NOMO-1 treated with dmso at 0.1 percent for 144 hours (cell line): ENCODE data around the gene GPATCH4.
"Not testable (repeated sequence)": the region's sequence is repeated elsewhere in the genome, so short reads cannot be mapped to it uniquely, and the experiment has no call there.

Source experiments
- DNase-seq: peaks from one replicate; lab custom pipeline; 2025; ENCODE audit not compliant: unreplicated experiment; lab: John Stamatoyannopoulos, UW

GPATCH4 gene

GRCh38 chr1:156598731-156599432, 2.4 kb downstream of the GPATCH4 start:
- DNase-seq, result no peak

- DNase-seq, result no peak
Measured at GRCh38 chr1:156598125-156598524, 3.2 kb downstream of the GPATCH4 start.

GRCh38 chr1:156596426-156596825, 4.9 kb downstream of the GPATCH4 start:
- DNase-seq, result no peak

- no peak for DNase-seq
Measured at GRCh38 chr1:156595016-156595415, 6.3 kb downstream of the GPATCH4 start.

DNA sequence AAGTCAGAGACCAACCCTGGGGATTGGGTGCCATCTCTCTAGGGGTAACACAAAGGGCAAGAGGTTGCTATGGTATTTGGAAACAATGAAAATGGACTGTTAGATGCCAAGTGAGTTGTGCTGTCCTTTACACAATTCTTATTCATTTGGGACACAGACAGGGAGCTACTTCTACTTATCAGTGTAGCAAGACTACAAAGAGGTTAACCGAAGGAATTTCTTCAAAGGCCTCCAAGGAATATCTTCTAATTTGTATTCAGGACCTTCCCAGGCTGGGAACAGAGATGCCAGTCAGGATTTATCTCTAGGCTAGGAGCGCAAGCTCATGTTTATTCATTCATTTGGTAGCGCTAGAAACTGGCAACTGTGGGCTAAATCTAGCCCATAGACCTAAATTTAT, 7.1 kb downstream of the GPATCH4 start:
- no peak for DNase-seq

DNA sequence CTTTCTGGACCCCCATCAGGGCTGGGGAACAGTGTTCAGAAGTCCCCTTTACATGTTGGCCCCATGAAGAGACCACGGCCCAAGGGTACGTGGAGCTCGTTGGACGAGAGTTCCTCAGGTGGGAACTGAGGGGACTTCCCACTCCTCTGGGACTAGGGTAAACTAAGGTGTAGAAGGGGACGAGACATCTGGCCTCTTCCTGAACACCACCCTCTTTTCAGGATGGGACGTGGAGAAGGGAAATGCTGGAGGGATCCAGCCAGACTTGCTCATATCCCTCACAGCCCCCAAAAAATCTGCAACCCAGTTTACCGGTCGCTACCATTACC, 7.7 kb downstream of the GPATCH4 start:
- DNase-seq, result no peak

DNA sequence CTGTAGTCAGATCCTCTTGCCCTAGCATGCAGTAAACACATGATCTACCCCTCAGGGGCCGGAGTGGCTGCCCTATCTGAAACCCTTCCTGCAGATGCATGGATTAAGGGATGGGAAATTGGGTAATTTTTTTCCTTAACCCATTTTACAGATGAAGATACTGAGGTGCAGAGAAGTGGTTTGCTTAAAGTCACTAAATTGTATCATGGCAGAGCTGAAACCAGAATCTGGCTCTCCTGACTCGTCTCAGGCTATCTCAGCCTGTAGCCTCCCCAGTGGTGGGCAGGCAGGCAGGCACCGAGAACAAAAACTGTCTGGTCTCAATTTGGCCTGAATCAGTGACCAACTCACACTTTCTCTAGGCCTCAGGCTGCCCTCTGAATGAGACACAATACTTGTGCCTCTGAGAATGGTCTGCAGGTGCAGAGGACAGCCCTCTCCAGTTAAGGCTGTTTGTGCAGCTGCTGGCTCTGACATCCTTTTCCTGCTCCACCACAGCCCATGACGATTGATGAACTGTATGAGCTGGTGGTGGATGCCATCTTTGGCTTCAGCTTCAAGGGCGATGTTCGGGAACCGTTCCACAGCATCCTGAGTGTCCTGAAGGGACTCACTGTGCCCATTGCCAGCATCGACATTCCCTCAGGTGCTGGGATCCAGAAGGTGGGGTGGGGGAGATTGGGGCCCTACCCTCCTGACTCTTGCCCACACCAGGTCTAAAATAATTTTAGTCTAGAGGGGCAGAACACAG, 8.2 kb downstream of the GPATCH4 start:
- DNase-seq, result no peak

DNA sequence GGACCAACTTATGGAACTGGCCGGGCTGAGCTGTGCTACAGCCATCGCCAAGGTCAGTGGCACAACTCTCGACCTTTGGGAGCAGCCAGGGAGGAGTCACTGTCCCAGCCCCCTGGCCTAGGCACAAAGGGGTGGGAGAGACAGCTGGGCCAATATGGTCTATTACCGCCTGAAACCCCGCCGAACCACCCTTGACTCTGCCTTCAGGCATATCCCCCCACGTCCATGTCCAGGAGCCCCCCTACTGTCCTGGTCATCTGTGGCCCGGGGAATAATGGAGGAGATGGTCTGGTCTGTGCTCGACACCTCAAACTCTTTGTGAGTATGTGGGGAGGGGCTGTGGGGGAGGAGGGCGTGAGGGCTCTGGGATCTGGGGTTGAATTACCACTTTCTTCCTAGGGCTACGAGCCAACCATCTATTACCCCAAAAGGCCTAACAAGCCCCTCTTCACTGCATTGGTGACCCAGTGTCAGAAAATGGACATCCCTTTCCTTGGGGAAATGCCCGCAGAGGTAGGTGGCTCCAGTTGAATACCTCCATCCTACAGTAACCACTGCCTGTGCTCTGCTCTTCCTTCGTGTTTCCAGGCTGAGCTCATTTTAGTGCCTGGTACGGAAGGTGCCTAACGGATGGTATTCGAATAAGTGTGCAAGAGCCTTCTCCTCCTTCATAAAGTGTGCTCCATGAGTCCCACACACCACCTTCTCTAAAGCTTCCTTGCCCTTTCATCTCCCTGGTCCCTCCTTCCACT, 8.9 kb downstream of the GPATCH4 start:
- DNase-seq, result no peak

GRCh38 chr1:156591432-156592157, 9.7 kb downstream of the GPATCH4 start, which contains the start of gene NAXE:
Gene NAXE (plus strand): TSS chr1:156591776. CDS start chr1:156591805, 29 bp downstream.
- no peak for DNase-seq

- peak; percentile 17 for DNase-seq
Measured at GRCh38 chr1:156591181-156591431, 10.2 kb downstream of the GPATCH4 start.

- no peak for DNase-seq
Measured at GRCh38 chr1:156590326-156591180, 10.7 kb downstream of the GPATCH4 start.

DNA sequence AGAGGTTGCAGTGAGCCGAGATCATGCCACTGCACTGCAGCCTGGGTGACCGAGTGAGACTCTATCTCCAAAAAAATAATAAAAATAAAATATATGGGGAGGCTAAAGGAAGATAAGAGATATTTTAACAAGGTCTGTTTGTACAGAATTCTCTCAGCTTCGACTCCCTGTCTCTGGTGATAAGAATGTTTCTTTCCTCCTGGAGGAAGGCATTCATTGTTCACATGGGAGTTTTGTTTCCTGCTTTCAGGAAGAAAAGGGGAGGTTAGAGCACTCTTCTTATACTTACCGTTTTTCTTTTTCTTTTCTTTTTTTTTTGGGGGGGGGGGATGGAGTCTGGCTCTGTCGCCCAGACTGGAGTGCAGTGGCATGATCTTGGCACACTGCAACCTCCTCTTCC, 11.7 kb downstream of the GPATCH4 start:
- DNase-seq, result no peak

GRCh38 chr1:156587927-156588326, 13.4 kb downstream of the GPATCH4 start:
- not testable (repeated sequence) for DNase-seq

GRCh38 chr1:156586892-156587477, 14.3 kb downstream of the GPATCH4 start:
- DNase-seq, result no peak

DNA sequence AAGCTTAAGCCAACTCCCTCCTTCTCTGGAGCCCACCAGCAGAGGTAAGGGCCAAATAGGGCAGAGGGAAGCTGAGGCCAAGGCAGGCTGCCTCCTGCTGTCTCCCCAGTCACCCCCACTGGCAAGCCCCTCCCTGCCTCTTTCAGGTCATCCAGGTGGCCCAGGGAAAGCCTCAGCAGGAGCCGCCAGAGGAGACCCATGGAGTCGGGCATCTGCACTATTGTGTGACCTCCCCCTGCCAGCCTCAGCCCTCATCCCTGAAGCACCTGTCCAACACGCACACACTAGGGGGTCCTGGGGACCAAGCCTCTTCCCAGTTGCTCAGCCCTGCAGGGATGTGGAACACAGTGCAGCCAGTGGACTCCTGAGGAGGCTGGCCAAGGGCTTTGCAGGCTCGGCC, 15.0 kb downstream of the GPATCH4 start:
- DNase-seq, result no peak

DNA sequence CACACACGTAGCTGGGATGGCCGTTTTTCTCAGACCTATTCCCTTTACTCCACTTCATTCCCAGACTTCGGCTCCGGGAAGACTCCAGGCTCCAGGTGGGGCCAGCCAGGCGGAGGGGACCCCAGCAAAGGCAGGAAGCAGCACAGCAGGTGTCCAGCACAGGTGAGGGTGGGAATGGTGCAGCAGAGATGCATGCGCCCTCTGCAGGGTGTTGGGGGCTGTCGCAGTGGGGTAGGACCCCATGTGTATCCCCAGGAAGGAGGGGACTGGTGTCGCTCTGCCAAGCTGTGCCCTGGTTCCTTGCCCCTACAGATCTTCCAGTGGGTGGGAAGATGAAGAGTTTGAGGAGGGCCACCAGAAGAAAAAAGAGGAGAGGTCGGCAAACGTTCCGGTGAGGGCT, 16.5 kb downstream of the GPATCH4 start:
- no peak for DNase-seq

GRCh38 chr1:156583821-156584622, 17.3 kb downstream of the GPATCH4 start:
- peak; percentile 57 for DNase-seq

- no peak for DNase-seq
Measured at GRCh38 chr1:156582388-156583017, 18.8 kb downstream of the GPATCH4 start.
